ENCODE measurements around the gene LRRC3. TPM values are rescaled to one million over a fixed set of nuclear protein-coding genes. Genes with fewer than 3 reads are reported as not detected.

LRRC3 gene
- total RNA-seq, 1 experiment from 2014 or later, result 4.6 TPM

GRCh38 chr21:44419679-44420078 is 35.6 kb upstream of the LRRC3 start:
- no peak for DNase-seq

GRCh38 chr21:44420416-44421205 is 34.7 kb upstream of the LRRC3 start:
- no peaks in the 10 kb centered on the region for H3K36me3 ChIP-seq (replicated peaks; ENCODE audit: control insufficient read depth, insufficient read depth, low read length)
- H3K27me3 ChIP-seq (ENCODE audit: control insufficient read depth, insufficient read depth, low read length), result no peaks in the 10 kb centered on the region
- no peak overlapping the region for H3K4me3 ChIP-seq (ENCODE audit: insufficient read depth, low read depth, low read length)
- DNase-seq, result no peak

More at GRCh38 chr21:44419679-44420078, 35.6 kb upstream of the LRRC3 start:
- Histone ChIP-seq H3K4me3 (ENCODE audit: insufficient read depth, low read depth, low read length) (no peak overlapping the region), H3K36me3 (replicated peaks; ENCODE audit: control insufficient read depth, insufficient read depth, low read length) (no peaks in the 10 kb centered on the region), H3K27me3 (ENCODE audit: control insufficient read depth, insufficient read depth, low read length) (no peaks in the 10 kb centered on the region)

GRCh38 chr21:44421901-44422840 is 33.1 kb upstream of the LRRC3 start:
- no peaks in the 10 kb centered on the region for H3K27me3 ChIP-seq (ENCODE audit: control insufficient read depth, insufficient read depth, low read length)
- no peak overlapping the region for H3K4me3 ChIP-seq (ENCODE audit: insufficient read depth, low read depth, low read length)
- no peak for DNase-seq

GRCh38 chr21:44423312-44423821 is 31.9 kb upstream of the LRRC3 start:
- Histone ChIP-seq H3K4me3 (ENCODE audit: insufficient read depth, low read depth, low read length) (no peak overlapping the region), H3K27me3 (ENCODE audit: control insufficient read depth, insufficient read depth, low read length) (no peaks in the 10 kb centered on the region), H3K36me3 (replicated peaks; ENCODE audit: control insufficient read depth, insufficient read depth, low read length) (no peaks in the 10 kb centered on the region)
- DNase-seq, result peak; percentile 56

More at GRCh38 chr21:44421901-44422840, 33.1 kb upstream of the LRRC3 start:
- H3K36me3 ChIP-seq (replicated peaks; ENCODE audit: control insufficient read depth, insufficient read depth, low read length), result no peaks in the 10 kb centered on the region

DNA sequence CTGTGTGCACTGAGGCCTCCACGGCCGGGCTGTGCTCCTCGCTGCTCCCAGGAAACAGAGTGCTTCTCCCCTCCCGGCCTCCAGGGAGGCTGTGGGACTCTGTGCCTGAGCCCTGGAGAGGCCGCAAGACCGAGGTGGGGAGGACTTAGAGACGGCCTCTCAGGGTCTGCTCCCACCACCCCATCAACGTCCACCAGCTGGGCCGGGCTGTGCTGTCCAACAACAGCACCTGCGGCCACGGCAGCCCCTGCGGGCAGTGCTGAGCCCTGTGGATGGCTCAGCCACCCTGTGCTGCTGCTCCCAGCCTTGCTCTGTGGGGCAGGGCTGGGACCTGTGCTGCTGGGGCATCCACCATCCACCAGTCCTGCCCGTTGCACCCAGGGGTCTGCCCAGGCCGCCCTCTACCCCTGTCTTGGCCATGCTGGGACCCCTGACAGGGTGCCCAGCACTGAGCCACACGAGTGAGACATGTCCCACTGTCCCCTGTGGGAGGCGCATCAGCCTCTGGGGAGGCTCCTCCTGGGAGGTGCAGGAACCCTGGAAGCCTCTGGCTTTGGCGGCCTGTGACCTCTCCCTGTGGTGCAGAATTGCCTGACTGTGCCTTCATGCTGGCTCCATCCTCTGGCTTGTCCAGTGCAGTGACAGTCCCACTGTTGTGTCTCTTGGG is 31.2 kb upstream of the LRRC3 start:
- Histone ChIP-seq H3K27me3 (ENCODE audit: control insufficient read depth, insufficient read depth, low read length) (no peaks in the 10 kb centered on the region), H3K4me3 (ENCODE audit: insufficient read depth, low read depth, low read length) (no peak overlapping the region), H3K36me3 (replicated peaks; ENCODE audit: control insufficient read depth, insufficient read depth, low read length) (no peaks in the 10 kb centered on the region)
- DNase-seq, result peak; percentile 48

- Histone ChIP-seq H3K36me3 (replicated peaks; ENCODE audit: control insufficient read depth, insufficient read depth, low read length) (no peaks in the 10 kb centered on the region), H3K4me3 (ENCODE audit: insufficient read depth, low read depth, low read length) (no peak overlapping the region), H3K27me3 (ENCODE audit: control insufficient read depth, insufficient read depth, low read length) (no peaks in the 10 kb centered on the region)
- no peak for DNase-seq
These were observed 30.6 kb upstream of the LRRC3 start for GRCh38 chr21:44424608-44425306.

- no peaks in the 10 kb centered on the region for H3K27me3 ChIP-seq (ENCODE audit: control insufficient read depth, insufficient read depth, low read length)
- H3K4me3 ChIP-seq (ENCODE audit: insufficient read depth, low read depth, low read length), result no peak overlapping the region
- no peaks in the 10 kb centered on the region for H3K36me3 ChIP-seq (replicated peaks; ENCODE audit: control insufficient read depth, insufficient read depth, low read length)
- peak; percentile 62 for DNase-seq
These were observed 29.9 kb upstream of the LRRC3 start for GRCh38 chr21:44425307-44425894.

DNA sequence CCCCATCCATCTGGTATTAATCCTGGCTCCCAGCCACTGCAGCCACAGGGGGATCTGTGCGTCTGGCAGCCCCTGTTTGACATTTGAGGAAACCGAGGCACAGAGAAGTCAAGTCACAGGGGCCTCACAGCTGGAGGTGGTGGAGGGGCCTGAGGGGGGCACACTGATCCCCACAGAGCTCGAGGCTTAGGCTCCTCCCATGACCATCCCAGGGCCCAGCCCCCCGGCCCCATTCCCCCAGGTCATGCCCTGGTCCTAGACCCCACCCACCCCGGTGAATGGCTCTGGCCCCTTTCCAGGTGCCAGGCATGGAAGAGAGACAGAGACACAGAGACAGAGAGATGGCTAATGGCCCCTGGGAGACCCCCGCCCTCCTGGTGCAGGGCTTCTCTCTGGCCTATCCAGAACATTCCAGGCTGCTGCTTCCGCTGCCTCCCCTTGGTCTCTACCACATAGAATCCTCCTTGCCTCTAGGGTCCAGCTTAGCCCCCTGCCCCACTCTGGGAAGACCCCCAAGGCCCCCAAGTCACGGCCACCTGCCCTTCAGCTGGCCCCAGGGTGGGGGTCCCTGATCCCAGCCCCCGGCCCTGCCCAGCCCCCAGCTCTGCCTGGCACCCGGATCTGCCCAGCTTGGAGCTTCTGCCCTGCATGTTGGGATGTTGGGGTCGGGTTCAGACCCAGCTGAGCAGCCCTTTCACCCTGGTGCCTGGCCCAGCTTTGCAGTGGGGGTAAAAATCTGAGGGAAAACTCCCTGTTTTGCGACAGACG is 29.2 kb upstream of the LRRC3 start:
- peak; percentile 35 for DNase-seq
- Histone ChIP-seq H3K4me3 (ENCODE audit: insufficient read depth, low read depth, low read length) (no peak overlapping the region), H3K27me3 (ENCODE audit: control insufficient read depth, insufficient read depth, low read length) (no peaks in the 10 kb centered on the region), H3K36me3 (replicated peaks; ENCODE audit: control insufficient read depth, insufficient read depth, low read length) (no peaks in the 10 kb centered on the region)

DNA sequence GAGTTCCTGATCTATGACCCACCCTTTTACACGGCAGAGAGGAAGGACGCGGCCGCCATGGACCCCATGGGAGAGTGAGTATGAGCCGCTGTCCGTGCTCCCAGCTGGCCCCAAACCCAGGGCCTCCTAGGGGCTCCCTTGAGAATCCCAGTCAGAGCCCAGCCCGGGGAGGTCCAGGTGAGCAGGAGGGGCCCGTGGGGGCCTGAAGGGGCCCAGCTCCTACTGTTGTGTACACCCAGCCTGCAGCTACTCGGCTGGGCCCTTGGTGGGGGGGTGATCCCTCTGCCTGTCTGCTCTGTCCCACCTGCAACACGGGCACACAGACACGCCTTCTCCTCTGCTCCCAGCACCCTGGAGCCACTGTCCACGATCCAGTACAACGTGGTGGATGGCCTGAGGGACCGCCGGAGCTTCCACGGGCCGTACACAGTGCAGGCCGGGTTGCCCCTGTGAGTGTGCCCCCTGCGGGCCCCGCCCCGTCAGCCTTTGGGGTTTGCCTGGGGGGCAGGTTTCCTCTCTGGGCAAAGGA is 28.6 kb upstream of the LRRC3 start:
- no peaks in the 10 kb centered on the region for H3K27me3 ChIP-seq (ENCODE audit: control insufficient read depth, insufficient read depth, low read length)
- H3K36me3 ChIP-seq (replicated peaks; ENCODE audit: control insufficient read depth, insufficient read depth, low read length), result no peaks in the 10 kb centered on the region
- DNase-seq, result peak; percentile 44
- H3K4me3 ChIP-seq (ENCODE audit: insufficient read depth, low read depth, low read length), result no peak overlapping the region

GRCh38 chr21:44427241-44428120 is 27.8 kb upstream of the LRRC3 start:
- H3K36me3 ChIP-seq (replicated peaks; ENCODE audit: control insufficient read depth, insufficient read depth, low read length), result no peaks in the 10 kb centered on the region
- peak; percentile 46 for DNase-seq
- H3K27me3 ChIP-seq (ENCODE audit: control insufficient read depth, insufficient read depth, low read length), result no peaks in the 10 kb centered on the region
- H3K4me3 ChIP-seq (ENCODE audit: insufficient read depth, low read depth, low read length), result no peak overlapping the region

DNA sequence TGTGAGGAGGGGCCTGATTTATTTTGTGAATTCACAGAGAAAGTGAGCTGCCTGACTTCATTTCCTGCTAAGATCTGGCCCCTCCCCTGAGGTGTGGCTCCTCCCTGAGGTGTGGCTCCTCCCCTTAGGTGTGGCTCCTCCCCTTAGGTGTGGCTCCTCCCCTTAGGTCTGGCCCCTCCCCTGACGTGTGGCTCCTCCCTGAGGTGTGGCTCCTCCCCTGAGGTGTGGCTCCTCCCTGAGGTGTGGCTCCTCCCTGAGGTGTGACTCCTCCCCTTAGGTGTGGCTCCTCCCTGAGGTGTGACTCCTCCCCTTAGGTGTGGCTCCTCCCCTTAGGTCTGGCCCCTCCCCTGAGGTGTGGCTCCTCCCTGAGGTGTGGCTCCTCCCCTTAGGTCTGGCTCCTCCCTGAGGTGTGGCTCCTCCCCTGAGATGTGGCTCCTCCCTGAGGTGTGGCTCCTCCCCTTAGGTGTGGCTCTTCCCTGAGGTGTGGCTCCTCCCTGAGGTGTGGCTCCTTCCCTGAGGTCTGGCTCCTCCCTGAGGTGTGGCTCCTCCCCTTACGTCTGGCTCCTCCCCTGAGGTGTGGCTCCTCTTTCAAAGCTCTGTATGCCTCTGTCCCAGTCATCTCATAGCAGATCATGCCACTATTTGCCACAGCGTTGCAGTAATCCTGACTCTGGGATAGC is 26.9 kb upstream of the LRRC3 start:
- DNase-seq, result peak; percentile 86
- Histone ChIP-seq H3K36me3 (replicated peaks; ENCODE audit: control insufficient read depth, insufficient read depth, low read length) (no peaks in the 10 kb centered on the region), H3K27me3 (ENCODE audit: control insufficient read depth, insufficient read depth, low read length) (no peaks in the 10 kb centered on the region), H3K4me3 (ENCODE audit: insufficient read depth, low read depth, low read length) (no peak overlapping the region)

GRCh38 chr21:44429894-44430293 is 25.4 kb upstream of the LRRC3 start:
- H3K27me3 ChIP-seq (ENCODE audit: control insufficient read depth, insufficient read depth, low read length), result no peaks in the 10 kb centered on the region
- DNase-seq, result no peak
- H3K4me3 ChIP-seq (ENCODE audit: insufficient read depth, low read depth, low read length), result no peak overlapping the region
- no peaks in the 10 kb centered on the region for H3K36me3 ChIP-seq (replicated peaks; ENCODE audit: control insufficient read depth, insufficient read depth, low read length)
